Neural cell (in vitro differentiated cells): ENCODE data around the gene RYK. TPM values are rescaled to one million over a fixed set of nuclear protein-coding genes. Genes with fewer than 3 reads are reported as not detected.

Experiments used
- H2AFZ ChIP-seq: fragments of 200-600, 300-800 bp; sonication (generic), shearing (Covaris generic); 2 replicates; pipeline ENCODE4 v1.6.0; 2014; ENCODE audit warnings: low read depth, mild to moderate bottlenecking, antibody characterized with exemption, low read length, moderate library complexity
- H3F3A ChIP-seq: fragments of 200-600 bp; shearing (Covaris generic); 2 replicates; pipeline ENCODE4 v1.6.1; 2016; ENCODE audit warnings: mild to moderate bottlenecking, moderate library complexity, mixed read lengths, antibody characterized with exemption, low read length; ENCODE audit not compliant: insufficient read depth, poor library complexity, severe bottlenecking
- H3K27ac ChIP-seq: fragments of 200-600, 300-800 bp; sonication (generic), shearing (Covaris generic); 2 replicates; pipeline ENCODE4 v1.5.1; 2014; ENCODE audit warnings: mild to moderate bottlenecking, low read length, moderate library complexity
- H3K27me3 ChIP-seq: fragments of 300-800, 200-600 bp; sonication (generic), shearing (Covaris generic); 2 replicates; pipeline ENCODE4 v1.6.0; 2014; ENCODE audit warnings: mild to moderate bottlenecking, low read depth, low read length, moderate library complexity; ENCODE audit not compliant: insufficient read depth
- H3K36me3 ChIP-seq: fragments of 300-800, 200-600 bp; sonication (generic), shearing (Covaris generic); 2 replicates; pipeline ENCODE4 v1.5.1; 2014; ENCODE audit warnings: mild to moderate bottlenecking, antibody characterized with exemption, low read length, moderate library complexity; ENCODE audit not compliant: insufficient read depth
- H3K4me2 ChIP-seq: fragments of 300-800, 200-600 bp; sonication (generic), shearing (Covaris generic); 2 replicates; pipeline ENCODE4 v1.6.0; 2014; ENCODE audit warnings: mild to moderate bottlenecking, low read length
- H3K4me3 ChIP-seq: fragments of 300-800, 200-600 bp; sonication (generic), shearing (Covaris generic); 2 replicates; pipeline ENCODE4 v1.5.1; 2014; ENCODE audit warnings: mild to moderate bottlenecking, low read length, moderate library complexity
- H3K79me2 ChIP-seq: fragments of 200-600 bp; shearing (Covaris generic); replicated peaks from 2 replicates; pipeline ENCODE4 v1.6.0; 2014; ENCODE audit warnings: mild to moderate bottlenecking, low read length, moderate library complexity; ENCODE audit not compliant: insufficient read depth
- H3K9ac ChIP-seq: fragments of 300-800, 200-600 bp; sonication (generic), shearing (Covaris generic); 2 replicates; pipeline ENCODE4 v1.6.1; 2016; ENCODE audit warnings: mild to moderate bottlenecking, low read length, mixed read lengths
- H3K9me2 ChIP-seq: fragments of 200-600 bp; shearing (Covaris generic); 2 replicates; pipeline ENCODE4 v1.6.1; 2016; ENCODE audit warnings: mild to moderate bottlenecking, low read length, mixed read lengths; ENCODE audit not compliant: insufficient read depth
- H3K9me3 ChIP-seq: fragments of 200-600, 300-800 bp; sonication (generic), shearing (Covaris generic); 2 replicates; pipeline ENCODE4 v1.6.1; 2016; ENCODE audit warnings: mild to moderate bottlenecking, mixed run types, low read length, moderate library complexity, mixed read lengths
- H4K20me1 ChIP-seq: fragments of 200-600 bp; shearing (Covaris generic); 2 replicates; pipeline ENCODE4 v1.6.1; 2016; ENCODE audit warnings: mild to moderate bottlenecking, mixed run types; ENCODE audit not compliant: insufficient read depth
- CTCF ChIP-seq: fragments of 450-650 bp; IDR thresholded peaks from 2 replicates; pipeline ENCODE4 v1.5.1; 2014; ENCODE audit warnings: antibody characterized with exemption, mild to moderate bottlenecking, moderate library complexity; ENCODE audit not compliant: poor library complexity, severe bottlenecking
- EP300 ChIP-seq: fragments of 450-650 bp; conservative IDR thresholded peaks from 2 replicates; pipeline ENCODE4 v1.6.1; 2014; ENCODE audit warnings: antibody characterized with exemption, mild to moderate bottlenecking, moderate library complexity; ENCODE audit not compliant: poor library complexity, severe bottlenecking
- EZH2 ChIP-seq: fragments of 200-600, 300-800 bp; shearing (Covaris generic), sonication (generic); IDR thresholded peaks from 2 replicates; pipeline ENCODE4 v1.6.1; 2014; ENCODE audit warnings: antibody characterized with exemption, low read length, borderline replicate concordance, mild to moderate bottlenecking; ENCODE audit not compliant: insufficient read depth, poor library complexity, severe bottlenecking
- MXI1 ChIP-seq: fragments of 450-650 bp; conservative IDR thresholded peaks from 2 replicates; pipeline ENCODE4 v1.6.1; 2014; ENCODE audit warnings: antibody characterized with exemption, mild to moderate bottlenecking; ENCODE audit not compliant: poor library complexity, severe bottlenecking
- POLR2AphosphoS5 ChIP-seq: IDR thresholded peaks from 2 replicates; pipeline ENCODE4 v1.6.1; 2012
- RAD21 ChIP-seq: fragments of 450-650 bp; conservative IDR thresholded peaks from 2 replicates; pipeline ENCODE4 v1.6.1; 2014; ENCODE audit warnings: antibody characterized with exemption, mild to moderate bottlenecking, moderate library complexity
- REST ChIP-seq: IDR thresholded peaks from 2 replicates; pipeline ENCODE4 v1.6.1; 2012; ENCODE audit warnings: borderline replicate concordance
- SMC3 ChIP-seq: fragments of 450-650 bp; conservative IDR thresholded peaks from 2 replicates; pipeline ENCODE4 v1.6.1; 2014; ENCODE audit warnings: antibody characterized with exemption, mild to moderate bottlenecking, moderate library complexity; ENCODE audit not compliant: poor library complexity
- TAF1 ChIP-seq: IDR thresholded peaks from 2 replicates; pipeline ENCODE4 v1.6.1; 2012; ENCODE audit warnings: low read depth
- polyA plus RNA-seq: library from polyadenylated mRNA; depleted of rRNA; stranded (reverse); fragments of >200 nt; gene quantifications from 2 replicates; pipeline ENCODE4 v1.2.3, GENCODE V29; 2014

The RYK gene
- polyA plus RNA-seq, 1 donor from 2014 or later, result 68.6 TPM

GRCh38 chr3:134232951-134233350, 17.7 kb downstream of the RYK start:
- no peak for TF ChIP-seq MXI1
- TF ChIP-seq RAD21, result no peak
- TF ChIP-seq TAF1, result no peak
- TF ChIP-seq REST, result no peak
- TF ChIP-seq EZH2, result no peak
- TF ChIP-seq EP300, result no peak
- no peak for TF ChIP-seq POLR2AphosphoS5
- no peak for TF ChIP-seq SMC3
- TF ChIP-seq CTCF, result no peak
- Histone ChIP-seq H3K27me3 (no peaks in the 10 kb centered on the region), H3K9me2 (no peaks in the 10 kb centered on the region)

GRCh38 chr3:134232151-134232550, 18.5 kb downstream of the RYK start:
- Histone ChIP-seq H3K36me3 (no peaks in the 10 kb centered on the region), H3K9me3 (no peaks in the 10 kb centered on the region), H3K4me2 (no peak overlapping the region), H3F3A (peaks cover 8% of the 10 kb centered on the region), H4K20me1 (no peaks in the 10 kb centered on the region), H3K27ac (no peak overlapping the region), H3K4me3 (no peak overlapping the region), H3K27me3 (no peaks in the 10 kb centered on the region), H3K9ac (no peak overlapping the region), H2AFZ (no peak overlapping the region), H3K9me2 (no peaks in the 10 kb centered on the region), H3K79me2 (peaks cover 69% of the 10 kb centered on the region)
- TF ChIP-seq TAF1, result no peak
- TF ChIP-seq EZH2, result no peak
- TF ChIP-seq EP300, result no peak
- no peak for TF ChIP-seq POLR2AphosphoS5
- no peak for TF ChIP-seq MXI1
- TF ChIP-seq CTCF, result no peak
- no peak for TF ChIP-seq SMC3
- no peak for TF ChIP-seq REST
- no peak for TF ChIP-seq RAD21

More at GRCh38 chr3:134232951-134233350, 17.7 kb downstream of the RYK start:
- Histone ChIP-seq H3K79me2 (peaks cover 76% of the 10 kb centered on the region), H3K36me3 (no peaks in the 10 kb centered on the region), H3K9me3 (no peaks in the 10 kb centered on the region), H3K27ac (no peak overlapping the region), H4K20me1 (no peaks in the 10 kb centered on the region), H3K4me2 (no peak overlapping the region), H3K4me3 (no peak overlapping the region), H2AFZ (no peak overlapping the region), H3F3A (peaks cover 8% of the 10 kb centered on the region), H3K9ac (no peak overlapping the region)
